Activated gamma-delta T cell (primary cell): Measurements from ENCODE around the gene MRTFB.

Source experiments
- DNase-seq: peaks from one replicate; lab custom pipeline; 2025; lab: John Stamatoyannopoulos, UW

The MRTFB gene

GRCh38 chr16:14062261-14062660 is 8.9 kb upstream of the MRTFB start:
- DNase-seq, result no peak

DNA sequence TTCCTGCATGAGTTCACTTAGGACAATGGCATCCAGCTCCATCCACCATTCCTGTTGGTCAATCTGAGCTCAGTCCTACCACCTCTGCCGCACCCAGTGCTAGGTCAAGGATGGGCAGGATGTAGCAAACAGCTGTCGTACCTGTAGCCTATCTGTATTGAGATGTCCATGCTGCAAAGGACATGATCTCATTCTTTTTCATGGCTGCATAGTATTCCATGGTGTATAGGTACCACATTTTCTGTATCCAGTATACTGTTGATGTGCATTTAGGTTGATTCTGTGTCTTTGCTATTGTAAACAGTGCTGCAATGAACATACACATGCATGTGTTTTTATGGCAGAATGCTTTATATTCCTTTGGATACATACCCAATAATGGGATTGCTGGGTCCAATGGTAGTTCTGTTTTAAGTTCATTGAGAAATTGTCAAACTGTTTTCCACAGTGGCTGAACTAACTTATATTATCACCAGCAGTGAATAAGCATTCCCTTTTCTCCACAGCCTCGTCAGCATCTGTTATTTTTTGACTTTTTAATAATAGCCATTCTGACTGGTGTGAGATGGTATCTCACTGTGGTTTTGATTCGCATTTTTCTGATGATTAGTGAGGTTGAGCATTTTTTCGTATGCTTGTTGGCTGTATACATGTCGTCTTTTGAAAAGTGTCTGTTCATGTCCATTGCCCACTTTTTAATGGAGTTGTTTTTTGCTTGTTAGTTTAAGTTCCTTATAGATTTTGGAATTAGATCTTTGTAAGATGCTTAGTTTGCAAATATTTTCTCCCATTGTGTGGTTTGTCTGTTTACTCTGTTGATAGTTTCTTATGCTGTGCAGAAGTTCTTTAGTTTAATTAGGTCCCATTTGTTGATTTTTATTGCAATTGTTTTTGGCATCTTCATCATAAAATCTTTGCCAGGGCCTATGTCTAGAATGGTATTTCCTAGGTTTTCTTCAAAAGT is 7.2 kb upstream of the MRTFB start:
- no peak for DNase-seq

DNA sequence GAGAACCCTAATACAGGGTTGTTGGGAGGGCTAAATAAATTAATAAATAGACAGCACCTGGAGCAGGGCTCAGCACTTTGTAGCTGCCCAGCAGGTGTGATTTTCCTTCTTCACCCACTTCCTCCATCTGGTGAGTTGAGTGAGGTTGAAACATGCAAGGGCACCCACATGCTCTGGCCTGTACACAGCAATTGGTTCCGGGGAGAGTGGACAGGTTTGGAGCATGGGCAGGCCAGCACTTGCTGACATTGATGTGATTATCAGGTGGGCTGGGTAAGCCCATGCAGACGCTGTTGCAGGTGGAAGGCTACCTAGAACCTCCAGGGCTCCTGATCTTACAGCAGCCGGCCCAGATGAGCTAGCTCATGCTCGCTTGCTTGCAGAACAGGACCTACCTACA is 1.3 kb upstream of the MRTFB start:
- no peak for DNase-seq

DNA sequence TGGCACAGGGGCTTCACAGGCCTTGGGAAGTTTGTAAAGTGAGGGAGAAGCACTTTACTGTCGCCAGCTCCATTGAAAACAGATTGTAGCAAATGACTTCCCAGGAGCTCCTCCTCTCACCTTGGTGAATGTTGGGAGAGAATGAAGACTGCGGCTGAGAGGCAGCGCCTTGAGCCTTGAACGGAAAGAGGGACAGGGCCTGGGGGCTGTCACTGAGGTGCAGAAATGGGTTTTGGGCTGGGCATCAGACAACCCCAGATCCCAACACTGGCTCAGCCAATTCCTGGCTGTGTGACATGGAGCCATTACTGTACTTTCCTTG is 603 bp upstream of the MRTFB start:
- DNase-seq, result no peak

DNA sequence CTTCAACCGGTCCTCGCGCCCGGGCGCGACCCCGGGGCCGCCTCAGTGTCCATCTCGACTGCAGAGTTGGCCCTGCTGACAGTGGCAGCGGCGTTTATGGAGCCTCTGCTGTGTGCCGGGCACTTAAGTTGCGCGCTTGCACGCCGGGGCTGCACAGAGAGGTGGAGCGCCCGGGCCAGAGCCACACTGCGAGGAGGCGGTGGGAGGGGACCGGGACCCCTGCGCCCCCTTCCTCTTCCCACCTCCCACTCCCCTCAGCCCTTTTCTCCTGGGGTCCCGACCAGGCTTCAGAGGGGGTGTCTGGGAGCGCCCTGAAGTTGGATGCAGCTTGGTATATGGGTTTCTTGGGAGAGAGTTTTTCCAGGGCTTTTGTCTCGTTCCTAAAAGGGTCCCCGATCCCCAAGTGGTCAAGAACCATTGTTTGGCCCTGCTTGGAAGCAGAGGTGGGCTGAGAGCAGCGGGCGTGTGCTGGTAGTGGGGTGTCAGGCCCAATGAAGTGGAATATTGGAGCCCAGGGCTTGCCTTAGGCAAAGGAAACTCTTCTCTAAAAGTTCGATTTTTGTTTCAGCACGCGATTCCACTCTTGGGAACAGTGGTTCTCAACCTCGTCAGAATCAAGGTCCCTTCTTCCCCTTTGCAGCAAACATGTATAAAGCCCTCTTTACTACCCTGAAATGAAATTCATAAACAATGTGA is 605 bp downstream of the MRTFB start:
- no peak for DNase-seq

DNA sequence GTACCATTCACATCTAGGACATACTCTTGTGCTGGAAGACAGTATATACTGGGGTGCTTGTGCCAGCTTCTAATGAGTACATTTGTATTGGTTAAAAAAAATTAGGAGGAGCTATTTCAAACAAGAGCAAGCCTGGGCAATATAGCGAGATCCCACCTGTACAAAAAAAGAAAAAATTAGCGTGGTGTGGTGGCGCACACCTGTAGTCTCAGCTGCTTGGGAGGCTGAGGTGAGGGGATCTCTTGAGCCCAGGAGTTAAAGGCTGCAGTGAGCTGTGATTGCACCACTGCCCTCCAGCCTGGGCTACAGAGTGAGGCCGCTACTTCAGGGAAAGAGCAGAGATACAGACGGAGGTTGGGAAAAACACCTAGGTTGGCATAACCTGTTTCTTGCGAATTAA is 1.2 kb downstream of the MRTFB start:
- DNase-seq, result no peak

DNA sequence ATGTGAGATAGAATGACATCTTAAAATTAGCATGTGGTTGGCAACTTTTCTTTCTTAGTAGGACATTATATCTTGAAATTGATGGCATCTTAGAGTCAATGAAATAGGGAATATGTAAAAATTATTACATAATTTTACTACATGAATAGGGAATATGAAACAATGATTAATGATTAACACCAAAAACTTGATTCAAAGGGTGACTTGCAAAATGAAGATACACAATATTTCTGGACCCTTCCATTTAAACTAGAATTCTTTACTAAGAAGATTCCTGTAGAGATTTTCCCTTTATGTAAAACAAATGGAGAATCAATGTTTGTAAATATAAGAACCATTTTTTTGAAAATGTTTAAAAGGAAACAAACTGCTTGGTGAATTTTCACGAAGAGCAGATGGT is 3.4 kb downstream of the MRTFB start:
- DNase-seq, result no peak

DNA sequence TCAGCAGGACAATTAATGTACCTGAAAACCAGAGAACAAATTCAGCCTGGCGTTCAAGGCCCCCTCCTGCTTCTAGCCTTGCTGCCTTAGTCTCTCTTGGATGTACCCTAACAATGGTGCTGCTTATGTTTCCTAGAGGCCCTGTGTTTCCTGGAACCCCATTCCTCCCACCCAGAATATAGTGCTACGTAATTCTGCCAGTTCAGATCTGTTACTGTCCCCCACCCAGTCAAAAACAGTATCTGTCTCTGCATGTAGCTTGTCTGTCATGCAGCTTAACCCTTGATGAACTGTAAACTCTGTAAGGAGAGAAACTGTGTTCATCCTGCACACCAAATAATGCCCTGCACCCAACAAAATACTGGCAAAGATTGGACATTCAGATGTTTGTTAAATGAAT is 6.8 kb downstream of the MRTFB start:
- DNase-seq, result no peak

DNA sequence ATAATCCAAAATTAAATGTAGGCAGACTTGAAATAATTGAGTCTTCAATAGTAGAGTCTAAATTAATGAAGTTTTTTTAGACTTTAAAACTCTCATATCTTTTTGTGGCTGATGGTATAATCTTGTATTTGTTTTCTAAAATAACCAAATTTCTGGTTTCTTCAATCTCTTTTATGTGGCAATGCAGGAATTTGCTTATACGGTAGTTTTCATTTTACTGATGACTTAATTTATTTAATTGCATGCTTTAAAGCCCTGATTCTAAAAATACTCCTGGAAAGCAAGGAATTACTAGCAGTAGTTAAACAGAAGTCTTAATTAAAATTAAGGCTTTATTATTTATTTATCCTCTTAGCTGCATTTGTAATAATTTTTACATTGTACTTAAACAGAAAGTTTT is 15.4 kb downstream of the MRTFB start:
- no peak for DNase-seq

DNA sequence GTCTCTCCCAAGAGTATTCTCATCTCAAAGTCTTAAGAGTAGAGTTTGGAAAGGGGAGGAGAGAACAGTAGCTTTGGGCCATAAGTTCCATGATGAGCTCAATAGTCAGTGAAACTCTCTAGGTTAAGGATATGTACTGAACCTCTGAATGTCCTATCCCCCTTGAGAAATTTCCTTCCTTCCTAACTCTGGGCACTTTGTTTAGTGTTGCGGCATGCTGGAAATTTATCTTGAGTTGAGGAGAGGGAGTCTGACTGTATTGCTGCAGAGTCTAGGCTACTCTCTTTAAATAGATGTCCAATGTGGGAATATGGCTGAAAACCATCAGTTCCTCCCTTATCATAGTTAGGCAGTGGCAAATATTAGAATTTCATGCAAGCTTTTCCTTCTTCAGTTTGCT is 16.1 kb downstream of the MRTFB start:
- no peak for DNase-seq

- DNase-seq, result no peak
Observed at GRCh38 chr16:14087590-14088154, 16.6 kb downstream of the MRTFB start.

DNA sequence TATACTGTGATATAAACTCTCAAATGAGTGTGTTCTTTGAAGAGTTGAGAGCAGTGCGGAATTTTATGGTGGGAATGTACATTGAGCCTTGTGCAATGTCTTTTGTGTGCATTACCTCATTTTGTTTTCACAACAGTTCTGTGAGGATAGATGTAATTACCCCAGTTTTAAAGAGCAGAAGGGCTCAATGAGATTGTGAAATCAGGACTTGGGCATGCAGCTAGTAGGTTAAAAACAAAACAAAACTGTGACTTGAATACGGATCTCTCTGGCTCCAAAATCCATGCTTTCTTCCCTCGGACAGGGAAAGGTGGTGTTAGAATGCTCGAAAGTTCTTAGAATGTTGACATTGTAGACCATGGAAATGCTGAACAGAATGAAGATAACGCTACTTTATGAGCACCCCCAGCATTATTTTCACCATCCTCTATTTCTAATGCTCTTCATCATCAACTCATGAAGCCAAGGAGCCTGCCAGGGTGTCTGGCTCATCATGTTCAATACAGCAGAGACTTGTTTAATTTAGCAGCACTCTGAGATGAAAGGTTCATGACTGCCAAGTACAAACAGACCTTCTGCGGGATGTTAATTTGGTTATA is 17.1 kb downstream of the MRTFB start:
- DNase-seq, result no peak

GRCh38 chr16:14089283-14089823 is 18.2 kb downstream of the MRTFB start:
- no peak for DNase-seq

GRCh38 chr16:14092561-14092960 is 21.4 kb downstream of the MRTFB start:
- DNase-seq, result no peak

- DNase-seq, result no peak
Observed at GRCh38 chr16:14095883-14096551, 24.9 kb downstream of the MRTFB start.

DNA sequence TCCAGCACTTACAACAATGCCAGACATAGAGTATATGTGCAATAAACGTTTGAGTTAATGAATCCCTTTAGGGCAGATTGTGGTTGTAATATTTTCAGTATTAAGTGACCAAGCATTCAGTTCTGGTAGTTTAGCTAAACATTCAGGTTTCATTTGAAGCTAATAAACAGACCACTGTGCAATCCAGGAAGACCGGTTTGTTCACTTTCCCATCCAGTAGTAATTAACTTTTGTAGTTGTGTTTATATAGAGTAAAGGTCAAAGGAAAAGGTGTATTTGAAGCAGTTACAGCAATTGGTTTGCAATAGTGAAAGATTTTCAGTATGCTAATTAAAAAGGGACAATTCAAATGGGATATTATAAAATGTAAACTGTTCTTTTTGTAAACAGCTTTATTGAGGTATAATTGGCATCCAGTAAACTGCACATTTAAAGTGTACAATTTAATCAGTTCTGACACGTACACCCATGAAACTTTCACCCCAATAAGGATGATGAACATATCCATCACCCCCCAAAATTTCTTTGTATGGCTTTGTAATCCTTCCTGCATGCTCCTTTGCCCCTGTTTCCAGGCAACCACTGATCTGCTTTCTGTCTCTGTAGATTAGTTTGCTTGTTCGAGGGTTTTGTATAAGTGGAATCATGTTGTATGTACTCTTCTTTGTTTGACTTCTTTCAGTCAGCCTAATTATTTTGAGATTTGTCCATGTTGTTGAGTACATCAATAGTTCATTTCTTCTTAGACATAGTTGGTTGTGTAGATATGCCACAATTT is 26.3 kb downstream of the MRTFB start:
- DNase-seq, result no peak

GRCh38 chr16:14098081-14098480 is 27.0 kb downstream of the MRTFB start:
- DNase-seq, result no peak

DNA sequence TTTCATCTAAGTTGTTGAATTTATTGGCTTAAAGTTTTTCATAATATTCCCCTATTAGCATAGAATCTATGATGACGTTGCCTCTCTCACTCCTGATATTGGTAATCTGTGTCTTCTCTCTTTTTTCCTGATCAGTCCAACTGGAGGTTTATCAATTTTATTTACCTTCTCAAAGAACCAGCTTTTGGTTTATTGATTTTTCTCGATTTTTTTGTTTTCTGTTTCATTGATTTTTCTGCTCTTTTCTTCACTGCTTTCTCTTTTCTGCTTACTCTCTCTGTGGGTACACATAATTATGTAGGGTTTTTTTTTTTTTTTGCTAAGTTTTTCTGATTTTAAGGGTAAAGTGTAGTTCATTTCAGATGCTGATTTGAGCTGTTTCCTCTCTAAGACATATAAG is 29.7 kb downstream of the MRTFB start:
- no peak for DNase-seq

- no peak for DNase-seq
Observed at GRCh38 chr16:14101415-14101814, 30.3 kb downstream of the MRTFB start.

- no peak for DNase-seq
Observed at GRCh38 chr16:14102925-14103720, 32.0 kb downstream of the MRTFB start.
